Stimulated activated CD4-positive, alpha-beta T cell treated with anti-CD3 and anti-CD28 coated beads, TNF-alpha, amount 100 ng/mL, for 48 hours (primary cell): ENCODE measurements around the gene SLC25A4.
"Not testable (repeated sequence)": the region's sequence is repeated elsewhere in the genome, so short reads cannot be mapped to it uniquely, and the experiment has no call there.

Experiments
- DNase-seq, 3 donors: peaks; one replicate each; pipeline ENCODE4 v3.0.0-alpha.2; 2020; ENCODE audit warnings: low read depth in 3 of 3

Gene SLC25A4

GRCh38 chr4:185142912-185143600, at the start of gene SLC25A4:
TSS of gene SLC25A4 (plus strand) at chr4:185143266. CDS start at chr4:185143373, 107 bp downstream.
- DNase-seq, result peak; percentile 74 to 77 (median 77)

- no peak for DNase-seq
These were observed 49.5 kb upstream of the SLC25A4 start for GRCh38 chr4:185093603-185094002.

- peak in 1 of 3 donors; percentile 5 for DNase-seq
These were observed 46.9 kb upstream of the SLC25A4 start for GRCh38 chr4:185096032-185096653.

GRCh38 chr4:185098474-185098873, 44.6 kb upstream of the SLC25A4 start:
- DNase-seq, result no peak

GRCh38 chr4:185099024-185099682, 43.9 kb upstream of the SLC25A4 start:
- no peak for DNase-seq

- DNase-seq, result no peak
These were observed 43.1 kb upstream of the SLC25A4 start for GRCh38 chr4:185099940-185100339.

GRCh38 chr4:185100423-185100822, 42.6 kb upstream of the SLC25A4 start:
- DNase-seq, result no peak

- DNase-seq, result no peak
These were observed 41.6 kb upstream of the SLC25A4 start for GRCh38 chr4:185101354-185101890.

- DNase-seq, result no peak
These were observed 38.3 kb upstream of the SLC25A4 start for GRCh38 chr4:185104733-185105132.

GRCh38 chr4:185106353-185106752, 36.7 kb upstream of the SLC25A4 start:
- DNase-seq, result no peak

- DNase-seq, result not testable (repeated sequence)
These were observed 35.5 kb upstream of the SLC25A4 start for GRCh38 chr4:185107574-185107973.

- DNase-seq, result no peak
These were observed 34.9 kb upstream of the SLC25A4 start for GRCh38 chr4:185108185-185108584.

- no peak for DNase-seq
These were observed 34.4 kb upstream of the SLC25A4 start for GRCh38 chr4:185108669-185109068.

- no peak for DNase-seq
These were observed 33.3 kb upstream of the SLC25A4 start for GRCh38 chr4:185109736-185110135.

GRCh38 chr4:185110375-185110823, 32.7 kb upstream of the SLC25A4 start:
- no peak for DNase-seq

- no peak for DNase-seq
These were observed 31.0 kb upstream of the SLC25A4 start for GRCh38 chr4:185112104-185112503.

GRCh38 chr4:185113340-185113739, 29.7 kb upstream of the SLC25A4 start:
- DNase-seq, result no peak

GRCh38 chr4:185115827-185116232, 27.2 kb upstream of the SLC25A4 start:
- no peak for DNase-seq

GRCh38 chr4:185117300-185117934, 25.6 kb upstream of the SLC25A4 start:
- no peak for DNase-seq

GRCh38 chr4:185118876-185119275, 24.2 kb upstream of the SLC25A4 start:
- no peak for DNase-seq

- not testable (repeated sequence) for DNase-seq
These were observed 23.6 kb upstream of the SLC25A4 start for GRCh38 chr4:185119467-185119866.
